NCI-H2029 treated with DMSO at 0.1 percent for 48 hours (cell line): ENCODE data around the gene SCIN.
"Not testable (repeated sequence)": the region's sequence is repeated elsewhere in the genome, so short reads cannot be mapped to it uniquely, and the experiment has no call there.

ENCODE experiments used
- DNase-seq: peaks from one replicate; lab custom pipeline; 2025; lab: John Stamatoyannopoulos, UW

SCIN gene

GRCh38 chr7:12619461-12620069 is 49.0 kb downstream of the SCIN start:
- DNase-seq: no peak

- no peak for DNase-seq
Measured at GRCh38 chr7:12620371-12620770, 49.9 kb downstream of the SCIN start.

GRCh38 chr7:12623223-12623622 is 52.7 kb downstream of the SCIN start:
- DNase-seq: peak; percentile 9

- DNase-seq: peak; percentile 28
Measured at GRCh38 chr7:12623885-12624498, 53.5 kb downstream of the SCIN start.

- DNase-seq: no peak
Measured at GRCh38 chr7:12625836-12626235, 55.3 kb downstream of the SCIN start.

DNA sequence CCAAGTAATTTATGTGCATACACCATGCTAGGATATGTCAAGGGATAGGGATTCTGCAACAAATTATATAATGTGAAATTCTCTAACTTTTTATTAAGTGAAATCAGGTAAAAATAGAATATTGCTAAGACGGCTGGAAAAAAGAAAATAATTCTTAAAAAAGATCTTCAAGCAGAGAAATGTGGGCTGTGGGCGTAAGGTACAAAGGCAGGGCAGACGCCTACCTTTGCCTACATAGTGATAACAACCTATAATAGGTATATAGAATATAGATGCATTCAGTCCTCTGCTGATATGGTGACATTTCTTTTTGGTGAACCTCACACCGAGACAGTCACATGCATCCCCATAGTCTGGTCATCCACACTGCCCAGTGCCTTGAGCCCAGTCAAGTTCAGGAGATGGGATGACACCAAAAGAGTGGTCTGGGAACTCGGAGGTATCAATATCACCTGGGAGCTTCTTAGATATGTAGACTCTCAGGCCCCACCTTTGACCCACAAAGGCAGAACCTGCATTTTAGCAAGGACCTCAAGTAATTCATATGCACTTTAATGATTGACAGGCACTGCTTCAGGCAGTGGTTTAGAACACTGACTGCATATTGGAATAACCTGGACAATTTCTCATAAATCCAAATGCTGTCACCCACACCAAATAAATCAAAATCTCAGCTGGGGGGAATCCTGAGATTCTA is 59.4 kb downstream of the SCIN start:
- no peak for DNase-seq

DNA sequence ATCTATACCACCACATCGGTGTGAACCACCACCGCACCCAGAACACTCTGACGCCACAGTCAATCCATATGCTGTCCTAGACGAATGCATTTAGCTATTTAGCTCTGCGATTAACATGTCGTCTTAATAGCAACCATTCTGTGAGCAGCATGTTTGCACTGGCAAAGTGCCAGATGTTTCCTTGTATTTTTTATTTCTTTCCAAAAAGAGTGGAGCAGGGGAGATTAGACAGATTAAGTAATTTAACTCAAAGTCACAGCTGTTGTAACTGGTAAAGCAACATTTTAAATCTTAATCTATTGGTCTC is 59.9 kb downstream of the SCIN start:
- DNase-seq: no peak

DNA sequence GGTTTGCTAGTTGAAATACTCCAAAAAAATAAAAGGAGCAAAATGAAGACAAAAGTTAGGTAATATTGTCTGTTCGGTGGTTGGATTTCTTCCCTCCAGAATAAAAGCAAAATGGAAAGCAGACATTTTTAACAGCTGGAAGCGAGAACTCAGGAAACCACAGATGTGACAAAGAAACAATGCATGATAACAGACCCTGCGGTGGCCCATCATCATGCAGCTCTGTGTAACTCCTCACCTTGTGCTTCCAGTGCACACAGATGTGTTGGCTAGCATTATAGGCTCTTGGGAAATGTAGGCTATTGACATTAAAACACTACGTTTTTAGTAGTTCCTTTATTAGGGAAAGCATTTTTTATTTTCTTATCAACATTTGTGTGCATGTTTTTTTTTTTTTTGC is 63.1 kb downstream of the SCIN start:
- DNase-seq: no peak

- no peak for DNase-seq
Measured at GRCh38 chr7:12635830-12636229, 65.3 kb downstream of the SCIN start.

- DNase-seq: no peak
Measured at GRCh38 chr7:12637328-12637727, 66.8 kb downstream of the SCIN start.

GRCh38 chr7:12637819-12638592 is 67.5 kb downstream of the SCIN start:
- no peak for DNase-seq

- DNase-seq: peak; percentile 12
Measured at GRCh38 chr7:12638851-12639456, 68.4 kb downstream of the SCIN start.

GRCh38 chr7:12640299-12641096 is 70.0 kb downstream of the SCIN start:
- DNase-seq: no peak

- DNase-seq: no peak
Measured at GRCh38 chr7:12641196-12641595, 70.7 kb downstream of the SCIN start.

GRCh38 chr7:12642508-12642907 is 72.0 kb downstream of the SCIN start:
- DNase-seq: no peak

GRCh38 chr7:12643001-12643643 is 72.6 kb downstream of the SCIN start:
- DNase-seq: no peak

GRCh38 chr7:12643644-12644043 is 73.1 kb downstream of the SCIN start:
- DNase-seq: no peak

GRCh38 chr7:12645212-12645611 is 74.7 kb downstream of the SCIN start:
- DNase-seq: not testable (repeated sequence)

- no peak for DNase-seq
Measured at GRCh38 chr7:12646139-12646538, 75.6 kb downstream of the SCIN start.

DNA sequence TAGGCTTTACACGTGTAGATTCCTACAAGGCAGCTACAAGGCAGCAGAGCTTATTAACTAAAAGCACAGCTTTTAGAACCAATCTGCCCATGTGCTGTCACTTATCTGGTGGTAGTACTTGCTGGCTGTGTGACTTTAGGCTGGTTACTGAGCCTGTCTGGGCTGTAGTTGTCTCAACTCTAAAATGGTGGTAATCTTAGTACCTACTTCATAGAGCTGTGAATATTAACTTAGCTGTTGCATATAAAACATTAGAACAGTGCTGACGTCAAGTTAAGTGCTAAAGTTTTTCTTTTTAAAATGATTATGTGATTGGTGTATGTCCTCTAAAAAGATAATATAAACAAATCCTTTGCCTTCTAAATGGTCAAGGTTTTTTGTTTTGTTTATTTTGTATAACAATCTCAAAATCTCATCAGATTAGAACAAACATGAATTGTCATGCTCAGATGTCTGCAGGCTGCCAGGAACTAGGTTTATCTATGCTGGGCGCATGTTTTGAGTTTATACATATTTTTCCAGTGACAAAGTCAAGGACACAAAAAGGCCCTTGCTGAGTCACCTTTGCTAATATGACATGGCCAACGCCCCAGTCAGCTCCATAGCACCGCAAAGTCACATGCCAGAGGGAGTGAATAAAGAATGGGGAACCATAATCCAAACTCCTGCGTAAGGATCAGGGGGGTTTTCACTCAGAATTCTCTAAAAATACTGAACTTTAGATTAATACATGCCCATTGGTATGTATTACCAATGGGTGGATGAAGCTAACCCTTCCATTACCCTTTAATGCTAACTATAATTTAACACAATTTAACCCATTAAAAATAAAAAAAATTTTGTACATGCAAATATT is 77.1 kb downstream of the SCIN start:
- DNase-seq: no peak
